Left hindlimb (tissue), 1 donor: ENCODE measurements around the gene SLC18A3.

ENCODE experiments used
- DNase-seq: peaks from one replicate; pipeline ENCODE4 v3.0.0-alpha.2; 2018

SLC18A3 gene

DNA sequence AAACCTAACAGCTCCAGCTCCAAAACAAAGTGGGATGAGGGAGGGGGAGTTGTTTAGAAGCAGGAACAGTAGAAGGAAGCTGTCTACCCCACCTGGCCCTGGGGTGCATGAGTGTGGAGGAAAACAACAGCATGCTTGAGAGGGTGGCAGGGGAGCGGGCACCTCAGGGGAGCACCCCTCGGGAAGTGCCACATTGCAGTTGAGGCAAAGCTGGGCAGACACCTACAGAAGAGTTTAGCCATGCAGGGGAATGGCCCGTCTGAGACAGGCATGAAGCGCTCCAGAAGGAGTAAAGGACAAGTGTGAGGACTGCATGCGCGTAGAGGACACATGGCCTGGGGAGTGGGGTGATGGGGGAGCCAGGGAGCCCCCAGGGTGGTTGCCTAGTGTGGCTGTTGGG lies 21.9 kb downstream of the SLC18A3 start:
- no peak for DNase-seq

DNA sequence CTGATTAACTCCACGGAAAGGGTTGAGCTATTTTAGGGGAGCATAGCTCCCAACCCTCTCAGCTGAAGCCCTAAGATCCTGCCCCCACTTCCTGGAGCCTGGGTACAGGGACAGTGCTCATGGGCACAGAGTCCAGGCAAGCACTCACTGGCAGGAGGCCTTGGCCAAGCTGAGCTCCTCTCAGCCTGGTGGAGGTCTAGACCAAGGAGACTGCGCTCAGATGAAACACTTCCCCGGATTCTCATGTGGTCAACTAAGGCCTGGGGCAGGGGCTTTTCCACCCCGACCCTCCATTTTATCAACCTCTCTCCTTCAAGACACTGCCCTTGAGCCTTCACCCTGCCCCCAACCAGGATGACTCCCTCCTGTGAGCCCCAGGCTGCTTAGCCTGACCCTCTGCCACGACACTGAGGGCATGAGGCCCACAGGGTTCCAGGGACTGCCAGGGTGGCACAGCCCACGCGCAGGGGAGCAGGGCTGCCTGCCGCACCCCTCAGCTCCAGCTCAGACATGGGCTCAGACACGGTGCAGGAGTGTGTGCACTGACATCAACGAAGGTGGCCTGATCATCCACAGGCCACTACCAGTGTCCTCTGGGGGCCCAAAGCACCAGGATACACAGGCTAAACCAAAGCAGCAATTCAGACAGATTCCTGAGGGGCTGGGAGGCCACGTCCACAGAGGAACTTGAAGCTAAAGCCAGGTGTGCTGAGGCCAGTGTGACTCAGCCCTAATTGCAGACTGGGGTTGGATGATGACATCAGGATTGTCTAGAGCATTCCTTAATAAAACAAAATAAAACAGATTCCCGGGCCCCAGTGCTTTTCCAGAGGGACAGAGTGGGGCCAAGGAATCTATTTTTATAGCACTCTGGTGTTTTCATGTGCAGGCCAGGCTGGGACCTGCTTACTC lies 22.6 kb downstream of the SLC18A3 start:
- no peak for DNase-seq

DNA sequence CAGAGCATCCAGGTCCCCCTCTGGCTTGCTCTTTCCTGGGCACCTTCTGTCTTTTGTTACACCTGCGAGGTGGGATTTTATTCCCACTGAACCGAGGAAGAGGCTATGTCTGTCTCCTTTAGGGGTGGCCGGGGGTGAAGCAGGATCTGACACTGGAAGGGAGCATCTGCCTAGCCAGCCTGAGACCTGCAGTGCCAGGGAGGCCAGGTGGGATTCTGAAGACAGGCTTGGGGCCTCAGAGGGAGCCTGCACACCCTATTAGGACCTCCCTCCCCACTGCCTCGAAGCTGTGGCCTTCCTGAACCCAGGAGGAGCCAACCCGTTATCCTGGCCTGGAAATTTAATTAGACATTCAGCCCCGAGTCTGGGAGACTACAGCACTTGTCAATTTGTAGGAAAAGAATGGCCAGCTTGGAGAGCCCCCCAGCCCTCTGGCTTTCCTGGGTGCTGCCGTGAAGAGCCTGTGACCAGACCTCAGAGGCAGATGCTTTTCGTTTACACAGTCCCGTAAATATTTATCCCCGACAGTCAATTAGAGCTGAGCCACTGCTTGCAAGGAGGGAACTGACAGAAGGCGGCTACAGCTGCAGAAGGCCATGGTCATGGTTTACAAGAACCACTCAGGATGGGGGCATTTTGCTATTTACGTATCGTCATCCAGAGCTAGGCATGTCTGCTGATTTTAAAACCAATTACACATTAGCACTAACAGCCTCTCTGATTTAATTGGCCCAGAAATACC lies 23.4 kb downstream of the SLC18A3 start:
- no peak for DNase-seq

DNA sequence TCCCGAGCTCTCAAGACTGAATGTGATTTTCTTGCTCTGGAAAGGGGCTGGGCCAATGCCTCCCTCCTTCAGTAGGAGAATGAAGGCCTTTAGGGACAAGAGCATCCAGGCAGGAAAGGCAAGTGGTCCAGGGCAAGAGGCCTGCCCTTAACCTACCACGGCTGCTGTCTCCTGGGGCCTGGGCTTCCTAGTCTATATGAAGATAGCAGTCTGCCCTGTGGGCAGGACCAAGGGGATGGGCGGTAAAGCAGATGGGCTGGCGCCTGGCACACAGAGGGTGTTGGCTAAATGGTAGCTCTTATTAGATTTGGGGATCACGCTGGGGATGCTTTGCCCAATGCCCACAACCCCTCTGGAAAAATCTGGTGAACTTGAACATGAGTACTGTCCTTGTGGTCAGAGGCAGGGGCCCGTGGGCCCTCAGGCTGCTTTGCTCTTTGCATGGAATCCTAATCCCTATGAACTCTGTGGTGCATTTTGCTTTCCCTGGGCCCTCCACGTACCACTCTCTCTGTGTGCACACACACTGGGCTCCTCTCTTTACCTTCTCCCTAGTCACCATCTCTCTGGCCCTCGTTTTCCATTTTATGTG lies 24.1 kb downstream of the SLC18A3 start:
- no peak for DNase-seq

DNA sequence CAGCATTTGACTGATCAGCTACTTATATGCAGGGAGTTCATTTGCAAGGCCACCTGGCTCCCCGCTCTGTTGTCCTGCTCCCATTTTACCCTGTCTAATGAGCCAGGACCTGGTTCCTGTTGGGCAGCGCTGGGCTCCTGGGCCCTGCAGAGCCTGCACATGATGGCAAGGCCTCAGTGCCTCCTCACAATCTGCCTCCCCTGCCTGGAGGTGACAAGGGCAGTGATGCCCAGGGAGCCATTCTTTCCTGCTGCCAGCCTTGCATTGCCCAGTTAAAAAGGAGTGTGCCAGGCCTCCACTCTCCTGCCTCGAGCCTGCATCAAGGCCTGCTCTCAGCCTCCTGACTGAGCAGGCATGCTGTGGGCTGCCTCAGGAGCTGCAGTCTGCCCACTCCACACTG lies 32.2 kb downstream of the SLC18A3 start:
- no peak for DNase-seq

DNA sequence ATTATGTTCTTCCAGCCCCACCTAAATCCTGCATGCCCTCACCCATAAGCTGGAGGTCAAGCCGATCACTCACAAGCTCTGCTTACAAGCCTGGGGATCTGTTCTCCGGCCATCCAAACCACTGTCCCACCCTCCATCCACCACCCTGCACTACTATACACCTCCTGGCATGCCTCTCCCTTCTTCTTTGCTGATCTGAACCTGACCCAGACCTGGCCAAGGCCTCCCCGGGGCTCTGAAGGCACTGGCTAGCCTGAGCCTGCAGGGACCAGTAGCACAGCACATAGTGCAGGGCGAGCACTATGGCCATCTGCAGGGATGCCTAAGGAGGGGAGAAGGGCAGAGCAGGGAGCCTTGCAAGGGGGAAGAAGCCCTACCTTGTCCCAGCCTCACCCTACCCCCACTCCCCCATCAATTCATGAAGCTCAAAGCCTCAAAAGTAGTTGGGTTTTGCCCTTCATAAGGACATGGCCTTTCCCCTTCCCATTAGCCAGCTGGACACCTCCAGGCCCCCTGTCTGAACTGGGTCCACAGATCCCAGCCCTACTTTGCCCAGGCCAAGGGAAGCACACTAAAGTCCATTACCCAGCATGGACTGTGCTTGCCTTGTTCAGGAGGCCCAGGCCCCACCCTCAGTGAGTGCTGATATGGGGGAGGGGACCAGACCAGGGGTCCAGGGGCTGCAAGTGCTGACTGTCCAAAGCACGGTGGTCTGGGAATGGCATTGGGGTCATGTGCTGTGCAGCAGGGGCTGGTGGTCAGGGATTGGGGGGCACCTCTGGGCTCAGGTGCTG lies 33.3 kb downstream of the SLC18A3 start:
- no peak for DNase-seq

DNA sequence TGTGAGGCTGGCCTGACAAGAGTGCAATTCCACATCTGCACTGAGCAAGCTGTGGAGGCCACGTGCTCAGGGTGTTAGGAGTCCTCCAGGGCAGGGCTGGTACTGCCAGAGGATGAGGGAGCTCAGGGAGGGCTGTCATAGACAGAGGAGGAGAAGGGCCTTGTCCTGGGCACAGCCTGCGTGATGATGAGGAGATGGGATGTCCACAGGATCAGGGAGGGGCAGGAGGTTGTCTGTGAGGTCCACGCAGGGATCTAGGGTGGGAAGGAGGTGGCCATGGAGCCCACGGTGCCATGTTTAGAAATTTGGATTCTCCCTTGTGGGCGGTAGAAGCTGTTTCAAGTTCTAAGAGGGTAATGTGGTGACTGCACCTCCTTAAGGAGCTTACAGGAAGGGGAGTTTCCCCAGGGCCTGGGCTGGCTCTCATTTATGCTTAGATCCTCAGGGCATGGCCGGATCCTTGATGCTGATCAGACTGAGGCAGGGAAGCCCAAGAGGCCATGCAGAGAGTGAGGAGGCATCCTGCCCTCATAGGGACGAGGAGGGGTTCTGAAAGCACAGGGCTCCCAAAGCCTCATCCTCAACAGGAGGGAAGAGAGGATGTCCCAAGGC lies 34.0 kb downstream of the SLC18A3 start:
- no peak for DNase-seq

DNA sequence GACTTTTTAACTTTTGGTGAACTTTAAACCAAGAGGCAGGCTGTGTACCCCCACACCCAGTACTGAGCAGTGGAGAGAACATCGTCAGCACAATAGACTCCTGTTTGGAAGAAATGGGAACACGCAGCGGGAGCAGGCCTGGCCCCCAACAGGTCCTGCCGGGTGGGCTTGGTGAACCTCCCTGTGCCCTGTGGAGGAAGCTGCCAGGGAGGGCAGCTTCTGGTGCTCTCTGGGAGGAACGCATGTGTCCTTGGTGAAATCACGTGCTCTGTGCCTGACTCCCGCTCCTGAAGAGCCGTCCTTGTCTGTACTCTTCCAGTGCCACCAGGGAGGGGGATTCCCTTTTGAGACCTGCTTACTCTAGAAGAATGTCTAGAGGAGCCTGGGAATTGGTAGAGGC lies 35.3 kb downstream of the SLC18A3 start:
- no peak for DNase-seq

DNA sequence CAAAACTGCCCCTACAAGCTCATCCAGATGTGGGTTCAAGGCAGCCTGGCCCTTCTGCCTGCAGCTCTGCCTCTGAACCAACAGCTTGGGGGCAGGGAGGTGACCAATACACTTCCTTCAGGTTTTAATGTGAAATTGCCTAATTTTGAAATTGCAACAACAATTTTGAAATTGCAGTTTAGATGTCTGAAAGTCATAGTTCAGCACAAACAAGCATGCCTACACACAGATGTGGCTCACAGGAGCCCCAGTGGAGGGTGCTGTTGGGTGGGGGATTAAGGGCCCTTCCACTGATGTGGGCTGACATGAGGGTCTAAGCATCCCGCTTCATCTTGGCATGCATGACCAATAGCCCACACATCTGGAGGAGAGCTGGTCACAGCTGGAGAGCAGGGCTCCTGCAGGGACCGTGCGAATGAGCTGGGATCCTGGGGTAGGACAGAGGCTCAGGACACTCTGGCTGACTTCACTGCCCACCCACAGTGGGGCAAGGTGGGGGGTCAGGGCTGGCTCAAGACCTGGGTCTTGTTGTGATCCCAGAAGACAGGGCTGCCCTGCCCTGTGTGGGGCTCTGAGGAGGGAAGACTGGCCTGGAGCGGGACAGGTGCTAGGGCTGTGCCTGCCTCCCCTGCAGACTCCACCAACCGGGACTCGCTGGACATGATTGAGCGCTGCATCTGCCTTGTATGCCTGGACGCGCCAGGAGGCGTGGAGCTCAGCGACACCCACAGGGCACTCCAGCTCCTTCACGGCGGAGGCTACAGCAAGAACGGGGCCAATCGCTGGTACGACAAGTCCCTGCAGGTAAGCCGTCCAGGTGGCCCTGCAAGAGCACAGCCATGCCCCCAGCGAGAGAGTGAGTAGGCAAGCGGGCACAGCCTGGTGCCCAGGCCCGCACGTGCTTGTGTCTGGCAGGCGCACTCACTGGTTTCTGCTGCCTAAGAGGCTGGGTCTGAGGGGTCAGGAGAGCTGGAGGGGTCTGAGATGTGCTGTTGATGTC lies 36.1 kb downstream of the SLC18A3 start:
- no peak for DNase-seq

DNA sequence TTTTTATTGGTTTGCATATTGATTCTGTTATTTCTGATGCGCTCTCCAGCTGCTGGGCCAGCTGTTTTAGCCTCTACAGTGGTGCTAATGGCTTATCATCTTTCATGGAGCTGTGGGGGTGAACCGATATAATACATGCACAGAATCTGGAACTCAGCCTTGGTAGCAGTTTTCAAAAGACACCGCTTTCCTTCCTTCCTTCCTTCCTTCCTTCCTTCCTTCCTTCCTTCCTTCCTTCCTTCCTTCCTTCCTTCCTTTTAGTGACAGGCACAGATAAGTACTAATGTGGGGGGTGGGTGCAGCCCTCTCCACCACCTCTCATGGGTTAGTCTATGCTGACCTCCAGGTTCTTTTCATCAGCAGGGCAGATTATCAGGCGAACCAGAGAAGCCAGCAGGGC lies 37.4 kb downstream of the SLC18A3 start:
- no peak for DNase-seq

DNA sequence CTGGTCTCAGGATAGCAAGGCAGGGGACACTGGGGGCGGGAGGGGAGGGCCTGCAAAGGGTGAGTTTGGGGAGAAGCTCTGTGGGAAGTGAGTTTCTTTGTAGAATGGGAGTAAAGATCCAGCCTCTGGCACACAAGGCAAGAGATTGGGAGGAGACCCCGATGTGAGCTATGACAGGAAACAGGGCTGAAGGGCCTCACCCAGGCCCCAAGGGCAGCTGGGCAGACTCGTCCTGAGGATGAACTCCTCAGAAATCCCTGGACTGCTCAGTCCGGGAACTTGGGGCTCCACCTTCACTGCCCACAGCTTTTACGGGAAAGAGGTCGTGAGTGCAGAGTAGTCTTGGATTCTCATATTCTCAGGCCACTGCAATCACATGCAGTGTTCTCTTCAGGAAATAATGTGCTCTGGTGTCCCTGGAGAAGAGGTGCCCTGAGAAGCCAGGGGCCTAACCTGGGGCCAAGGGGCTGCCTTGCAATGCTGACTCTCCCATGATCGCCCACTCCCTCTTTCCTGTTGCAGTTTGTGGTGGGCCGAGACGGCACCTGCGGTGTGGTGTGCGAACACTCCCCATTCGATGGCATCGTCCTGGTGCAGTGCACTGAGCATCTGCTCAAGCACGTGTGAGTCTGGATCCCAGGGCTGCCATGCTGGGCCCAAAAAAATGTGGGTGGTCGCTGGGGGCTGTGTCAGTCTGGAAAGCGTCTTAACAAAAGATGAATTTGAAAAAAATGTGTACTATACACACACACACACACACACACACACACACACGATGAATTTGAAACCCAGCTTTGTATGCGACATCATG lies 38.1 kb downstream of the SLC18A3 start:
- no peak for DNase-seq

DNA sequence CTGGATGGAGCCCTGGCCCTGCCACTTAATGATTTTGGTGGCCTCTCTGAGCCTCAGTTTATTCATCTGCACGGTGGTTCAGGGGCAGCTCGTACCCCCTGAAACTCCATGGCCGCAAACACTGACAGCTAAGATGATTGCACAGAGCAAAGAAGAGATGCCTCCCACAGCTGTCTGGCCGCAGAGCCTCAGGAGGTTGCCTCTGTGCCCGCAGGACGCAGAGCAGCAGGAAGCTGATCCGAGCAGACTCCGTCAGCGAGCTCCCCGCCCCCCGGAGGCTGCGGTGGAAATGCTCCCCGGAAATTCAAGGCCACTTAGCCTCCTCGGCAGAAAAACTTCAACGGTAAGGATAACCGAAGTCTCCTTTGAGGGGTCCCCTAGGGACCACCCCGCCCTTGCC lies 39.2 kb downstream of the SLC18A3 start:
- DNase-seq: no peak

DNA sequence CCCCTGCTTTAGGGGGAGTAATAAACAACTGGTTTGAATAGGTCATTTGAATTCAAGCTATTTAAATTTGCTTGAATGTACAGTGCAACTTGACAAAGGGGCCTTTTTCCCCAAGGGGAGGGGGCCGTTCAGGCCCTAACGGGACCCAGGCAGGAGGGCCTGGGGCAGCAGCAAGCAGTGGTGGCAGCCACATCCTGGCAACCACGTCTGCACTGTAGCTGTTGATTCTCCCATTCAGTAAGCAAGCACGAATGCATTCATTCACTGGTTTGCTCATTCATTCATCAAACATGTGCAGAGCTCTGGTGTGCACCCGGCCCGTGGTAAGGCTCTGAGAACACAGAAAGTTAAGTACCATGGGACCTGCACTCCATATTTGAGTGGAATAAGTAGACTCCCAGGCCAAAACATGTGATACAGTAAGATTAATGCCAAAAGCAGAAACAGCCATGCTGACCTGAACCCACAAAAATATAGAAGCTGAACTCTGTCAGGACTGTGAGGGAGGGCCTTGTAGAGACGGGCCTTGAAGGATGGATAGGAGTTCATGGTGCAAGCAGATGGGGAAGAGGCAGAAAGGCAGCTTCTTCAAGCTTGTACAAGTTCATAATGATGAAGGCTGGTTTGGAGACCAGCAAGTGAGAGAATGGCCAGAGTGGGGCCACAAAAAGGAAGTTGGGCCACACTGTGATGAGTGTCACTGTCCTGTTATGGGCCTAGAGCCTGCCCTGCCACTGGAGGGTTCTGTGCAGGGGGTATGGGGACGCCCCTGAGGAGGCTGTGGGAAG lies 40.0 kb downstream of the SLC18A3 start:
- no peak for DNase-seq

DNA sequence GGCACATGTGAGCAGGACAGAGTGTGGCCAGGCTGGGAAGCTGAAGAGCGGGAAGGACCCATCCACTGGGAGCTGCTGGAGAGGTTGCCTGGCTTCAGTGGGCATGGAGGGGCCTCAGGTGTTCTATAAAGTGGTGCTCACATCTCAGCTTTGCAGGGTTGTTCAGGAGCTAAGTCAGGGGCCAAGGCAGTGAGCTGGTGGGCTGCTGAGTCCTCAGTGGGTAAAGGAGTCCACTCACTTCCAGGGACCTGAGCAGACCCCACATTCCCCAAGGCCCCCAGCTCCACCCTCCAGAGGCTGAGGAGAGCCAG lies 40.6 kb downstream of the SLC18A3 start:
- DNase-seq: no peak

DNA sequence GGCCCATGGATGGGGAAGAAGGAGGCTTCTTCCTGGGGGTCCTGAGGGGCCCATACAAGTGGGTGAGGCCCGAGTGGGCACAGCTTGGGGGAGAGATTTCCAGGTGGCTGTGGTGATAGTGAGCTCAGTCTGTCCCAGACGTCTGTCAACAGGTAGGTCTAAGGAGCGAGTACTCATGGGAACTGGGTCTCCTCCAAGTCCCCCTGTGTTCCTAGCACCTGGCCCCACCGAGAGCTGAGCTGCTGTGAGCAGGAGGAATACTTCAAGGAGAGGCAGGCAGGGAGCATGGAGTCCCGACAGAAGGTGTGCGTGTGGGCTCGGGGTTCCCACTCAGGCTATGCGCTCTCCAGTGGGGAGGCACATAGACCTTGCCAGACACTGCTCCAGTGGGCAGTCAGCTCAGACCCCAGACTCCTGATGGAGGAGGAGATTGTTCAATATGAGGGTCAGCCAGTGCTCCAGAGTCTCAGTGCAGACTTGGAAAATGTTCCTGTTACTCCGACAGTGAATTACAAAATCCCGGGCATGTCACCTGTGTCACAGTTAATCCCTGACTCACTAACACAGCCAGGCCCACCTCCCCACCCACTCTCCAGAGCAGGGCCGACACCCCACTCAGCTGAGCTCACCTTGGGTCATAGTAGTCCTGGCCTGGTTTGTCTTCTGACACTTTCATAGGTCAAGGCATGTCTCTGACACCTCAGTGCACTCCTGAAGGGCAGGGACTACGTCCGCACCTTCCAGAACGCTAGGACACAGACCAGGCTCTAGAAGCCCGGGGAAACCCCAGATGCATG lies 41.1 kb downstream of the SLC18A3 start:
- no peak for DNase-seq

DNA sequence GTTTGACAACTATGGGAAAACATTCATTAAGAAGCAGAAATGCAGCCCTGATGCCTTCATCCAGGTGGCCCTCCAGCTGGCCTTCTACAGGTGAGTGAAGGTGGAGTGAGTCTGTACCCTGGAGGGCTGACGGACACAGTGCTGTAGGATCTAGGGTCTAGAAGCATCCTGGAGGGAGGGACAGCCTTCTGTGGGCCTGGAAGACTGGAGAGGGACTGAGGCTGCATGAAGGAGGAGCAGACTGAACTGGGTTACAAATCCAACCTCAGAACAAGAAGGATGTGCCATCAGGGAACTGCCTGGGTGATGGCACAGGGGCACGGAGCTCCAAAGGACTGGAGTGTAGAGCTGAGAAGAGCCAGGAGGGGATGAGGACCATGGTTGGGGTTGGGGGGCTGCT lies 41.8 kb downstream of the SLC18A3 start:
- no peak for DNase-seq

DNA sequence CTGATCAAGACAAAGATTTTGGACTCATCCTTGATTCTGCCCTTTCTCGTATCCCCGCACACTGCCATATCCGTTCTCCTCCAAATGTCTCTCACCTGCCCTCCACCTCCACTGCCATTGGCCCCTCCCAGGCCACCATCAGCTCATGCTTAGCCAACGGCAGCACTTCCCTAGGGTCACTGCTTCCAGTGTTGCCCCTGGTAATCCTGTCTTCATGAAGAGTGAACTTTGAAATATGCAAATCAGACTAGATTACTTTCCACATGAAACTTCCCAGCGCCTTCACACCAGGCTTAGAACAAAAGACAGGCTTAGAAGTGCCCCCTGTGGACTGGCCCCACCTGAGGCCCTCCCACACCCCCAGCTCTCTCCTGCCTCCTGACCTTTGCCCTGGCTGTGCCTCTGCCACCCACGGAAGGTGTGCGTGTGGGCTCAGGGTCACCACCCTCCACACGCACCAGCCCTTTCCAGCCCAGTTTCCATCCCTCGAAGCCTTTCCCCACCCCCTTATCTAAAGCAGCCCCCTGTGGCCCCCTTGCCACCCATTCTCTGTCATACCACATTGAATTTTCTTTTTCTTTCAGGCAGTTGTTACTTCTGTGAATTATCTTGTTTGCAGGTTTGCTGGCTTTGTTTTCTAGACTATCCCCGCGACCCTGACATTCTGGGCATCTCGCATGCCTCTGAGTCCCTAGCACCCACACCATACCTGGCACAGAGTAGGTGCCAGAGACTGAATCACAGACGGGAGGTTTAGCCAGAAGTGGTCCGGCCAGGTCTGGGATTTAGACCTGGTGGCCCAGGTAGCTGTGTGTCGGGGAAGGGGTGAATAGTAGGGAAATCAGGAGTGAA lies 42.5 kb downstream of the SLC18A3 start:
- DNase-seq: no peak
